Natural killer cell treated with Interleukin-12 subunit alpha and Interleukin-12 subunit beta and Interleukin-15 and Interleukin-18, amount 100 ng/mL, for 72 hours (primary cell): Measurements from ENCODE around the gene BTNL2. TPM values are rescaled to one million over a fixed set of nuclear protein-coding genes. Genes with fewer than 3 reads are reported as not detected.
"Not testable (repeated sequence)": the region's sequence is repeated elsewhere in the genome, so short reads cannot be mapped to it uniquely, and the experiment has no call there.

Experiments
- ATAC-seq, 2 donors: fragments of 150-1000 bp; cut with Tn5 transposase in 1 of 2; sonication (Bioruptor Pico), chemical (Tn5 transposase) in 1 of 2; 2 replicates each; pipeline ENCODE4 v1.10.0; 2021
- DNase-seq: peaks from one replicate; pipeline ENCODE4 v3.0.0; 2022; ENCODE audit warnings: low spot score
- H3K27ac Mint-ChIP-seq, 2 donors: 1 replicate in 1 of 2; 2 replicates in 1 of 2; pipeline ENCODE4 v1.8.0; 2022; ENCODE audit warnings: mixed read lengths in 2 of 2, mild to moderate bottlenecking in 1 of 2, moderate library complexity in 1 of 2
- H3K27me3 Mint-ChIP-seq, 2 donors: 1 replicate in 1 of 2; 2 replicates in 1 of 2; pipeline ENCODE4 v1.8.0; 2022; ENCODE audit warnings: mixed read lengths in 2 of 2
- H3K36me3 Mint-ChIP-seq: one replicate; pipeline ENCODE4 v1.8.0; 2022; ENCODE audit warnings: mixed read lengths
- H3K4me1 Mint-ChIP-seq, 2 donors: 1 replicate in 1 of 2; 2 replicates in 1 of 2; pipeline ENCODE4 v1.8.0; 2022; ENCODE audit warnings: low read depth in 2 of 2, mixed read lengths in 2 of 2, mild to moderate bottlenecking in 1 of 2
- H3K4me3 Mint-ChIP-seq: one replicate; pipeline ENCODE4 v1.8.0; 2022; ENCODE audit warnings: mixed read lengths
- H3K9me3 Mint-ChIP-seq: 2 replicates; pipeline ENCODE4 v1.8.0; 2022; ENCODE audit warnings: mixed read lengths
- total RNA-seq, 2 donors: library from RNA; stranded (reverse); gene quantifications; one replicate each; pipeline ENCODE4 v1.2.3, GENCODE V29; 2022

The BTNL2 gene, protein sequence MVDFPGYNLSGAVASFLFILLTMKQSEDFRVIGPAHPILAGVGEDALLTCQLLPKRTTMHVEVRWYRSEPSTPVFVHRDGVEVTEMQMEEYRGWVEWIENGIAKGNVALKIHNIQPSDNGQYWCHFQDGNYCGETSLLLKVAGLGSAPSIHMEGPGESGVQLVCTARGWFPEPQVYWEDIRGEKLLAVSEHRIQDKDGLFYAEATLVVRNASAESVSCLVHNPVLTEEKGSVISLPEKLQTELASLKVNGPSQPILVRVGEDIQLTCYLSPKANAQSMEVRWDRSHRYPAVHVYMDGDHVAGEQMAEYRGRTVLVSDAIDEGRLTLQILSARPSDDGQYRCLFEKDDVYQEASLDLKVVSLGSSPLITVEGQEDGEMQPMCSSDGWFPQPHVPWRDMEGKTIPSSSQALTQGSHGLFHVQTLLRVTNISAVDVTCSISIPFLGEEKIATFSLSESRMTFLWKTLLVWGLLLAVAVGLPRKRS
- not detected for total RNA-seq

DNA sequence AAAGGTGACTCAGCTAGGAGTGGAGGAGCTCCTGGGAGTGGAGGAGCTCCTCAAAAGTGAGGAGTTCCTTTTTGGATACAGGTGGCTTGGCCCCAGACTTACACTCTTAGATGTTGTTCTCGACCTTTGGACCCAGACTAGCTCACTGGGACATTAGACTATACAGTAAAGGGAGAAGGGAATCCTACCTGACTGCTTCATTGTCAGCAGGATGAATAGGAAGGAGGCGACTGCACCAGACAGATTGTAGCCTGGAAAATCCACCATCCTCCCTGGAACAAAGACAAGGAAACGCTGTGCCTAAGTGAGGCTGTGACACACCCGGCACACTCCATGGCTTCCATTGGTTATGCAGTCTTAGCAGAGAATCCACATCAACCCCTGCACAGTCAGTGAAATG is at the start of gene BTNL2:
TSS of gene BTNL2 (minus strand) at position 325 of the 400 bp plus-strand sequence. CDS start at position 267, 58 bp downstream.
- Mint-ChIP-seq H3K4me3 (no peak within 1 kb of the TSS), H3K4me1 (no peaks in the 10 kb centered on the region), H3K27ac (no peak within 1 kb of the TSS), H3K36me3 (no peaks in the 10 kb centered on the region), H3K9me3 (no peaks in the 10 kb centered on the region), H3K27me3 (peaks cover 32 to 40% of the 10 kb centered on the region in 2 donors)
- DNase-seq: no peak
- ATAC-seq: no peak

DNA sequence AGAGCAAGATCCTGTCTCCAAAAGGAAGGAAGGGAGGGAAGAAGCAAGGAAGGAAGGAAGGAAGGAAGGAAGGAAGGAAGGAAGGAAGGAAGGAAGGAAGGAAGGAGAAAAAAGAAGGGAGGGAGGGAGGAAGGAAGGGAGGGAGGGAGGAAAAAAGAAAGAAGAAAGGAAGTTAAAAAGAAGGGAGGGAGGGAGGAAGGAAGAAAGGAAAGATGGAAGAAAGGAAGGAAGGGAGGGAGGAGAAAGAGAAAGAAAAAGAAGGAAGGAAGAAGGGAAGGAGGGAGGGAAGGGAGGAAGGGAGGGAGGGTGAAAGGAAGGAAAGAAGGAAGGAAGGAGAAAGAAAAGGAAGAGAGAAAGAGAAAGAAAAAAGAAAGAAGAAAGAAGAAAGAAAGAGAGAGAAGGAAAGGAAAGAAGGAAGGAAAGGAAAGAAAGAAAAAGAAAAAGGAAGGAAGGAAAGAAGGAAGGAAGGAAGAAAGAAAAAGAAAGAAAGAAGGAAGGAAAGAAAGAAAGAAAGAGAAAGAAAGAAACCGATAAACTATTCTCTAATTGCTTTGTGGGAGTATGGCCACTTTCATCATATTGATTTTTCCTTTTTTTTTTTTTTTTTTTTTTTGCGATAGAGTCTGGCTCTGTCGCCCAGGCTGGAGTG is 42.2 kb upstream of the BTNL2 start:
- Mint-ChIP-seq H3K4me3 (no peak overlapping the region), H3K27ac (no peak overlapping the region), H3K36me3 (no peaks in the 10 kb centered on the region), H3K4me1 (no peaks in the 10 kb centered on the region), H3K27me3 (peaks cover 30 to 31% of the 10 kb centered on the region in 2 donors), H3K9me3 (no peaks in the 10 kb centered on the region)
- DNase-seq (no peak), ATAC-seq (no peak)

GRCh38 chr6:32447932-32448331 is 41.0 kb upstream of the BTNL2 start:
- Mint-ChIP-seq H3K27me3 (peaks cover 30 to 31% of the 10 kb centered on the region in 2 donors), H3K27ac (no peak overlapping the region), H3K4me3 (no peak overlapping the region), H3K4me1 (peaks cover 0 to 5% of the 10 kb centered on the region in 2 donors), H3K36me3 (peaks cover 7% of the 10 kb centered on the region), H3K9me3 (no peaks in the 10 kb centered on the region)
- DNase-seq (no peak), ATAC-seq (no peak)

GRCh38 chr6:32445321-32445854 is 38.4 kb upstream of the BTNL2 start:
- no peak for ATAC-seq

DNA sequence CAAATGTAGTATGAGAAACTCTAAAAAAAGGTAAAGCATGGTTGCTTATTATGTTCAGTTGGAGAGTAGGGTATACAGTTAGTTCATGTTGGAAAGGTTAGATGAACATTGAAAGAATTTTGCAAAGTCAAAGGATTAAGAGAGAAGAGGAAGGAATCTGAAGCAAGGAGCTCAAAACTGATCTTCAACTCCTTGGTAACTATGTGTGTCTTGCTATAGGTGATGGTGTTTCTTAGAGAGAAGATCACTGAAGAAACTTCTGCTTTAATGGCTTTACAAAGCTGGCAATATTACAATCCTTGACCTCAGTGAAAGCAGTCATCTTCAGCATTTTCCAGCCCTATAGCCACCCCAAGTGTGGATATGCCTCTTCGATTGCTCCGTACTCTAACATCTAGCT is 37.5 kb upstream of the BTNL2 start:
- H3K36me3 Mint-ChIP-seq: peaks cover 15% of the 10 kb centered on the region

More at GRCh38 chr6:32445321-32445854, 38.4 kb upstream of the BTNL2 start:
- Mint-ChIP-seq H3K27me3 (peaks cover 8 to 17% of the 10 kb centered on the region in 2 donors), H3K27ac (no peak overlapping the region), H3K4me1 (peaks cover 0 to 13% of the 10 kb centered on the region in 2 donors), H3K4me3 (no peak overlapping the region), H3K9me3 (no peaks in the 10 kb centered on the region), H3K36me3 (peaks cover 15% of the 10 kb centered on the region)
- DNase-seq: no peak

DNA sequence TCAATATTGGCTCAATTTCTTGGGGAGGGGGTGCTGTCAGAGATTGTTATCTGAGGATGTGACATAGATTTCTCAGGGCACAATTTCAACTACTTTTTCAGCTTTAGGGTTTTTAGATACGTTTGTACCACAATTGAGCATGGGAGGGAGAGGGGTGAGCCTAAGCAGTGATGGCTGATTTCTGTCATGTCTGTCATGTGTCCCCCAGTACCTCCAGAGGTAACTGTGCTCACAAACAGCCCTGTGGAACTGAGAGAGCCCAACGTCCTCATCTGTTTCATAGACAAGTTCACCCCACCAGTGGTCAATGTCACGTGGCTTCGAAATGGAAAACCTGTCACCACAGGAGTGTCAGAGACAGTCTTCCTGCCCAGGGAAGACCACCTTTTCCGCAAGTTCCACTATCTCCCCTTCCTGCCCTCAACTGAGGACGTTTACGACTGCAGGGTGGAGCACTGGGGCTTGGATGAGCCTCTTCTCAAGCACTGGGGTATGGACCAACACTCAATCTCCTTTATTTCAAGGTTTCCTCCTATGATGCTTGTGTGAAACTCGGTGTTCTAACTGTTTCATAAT is 36.1 kb upstream of the BTNL2 start:
- Mint-ChIP-seq H3K4me1 (peaks cover 10 to 25% of the 10 kb centered on the region in 2 donors), H3K27me3 (peaks cover 0 to 16% of the 10 kb centered on the region in 2 donors), H3K4me3 (no peak overlapping the region), H3K36me3 (peaks cover 20% of the 10 kb centered on the region), H3K9me3 (no peaks in the 10 kb centered on the region), H3K27ac (no peak overlapping the region)
- no peak for DNase-seq
- no peak for ATAC-seq

More for the DNA sequence above, 37.5 kb upstream of the BTNL2 start:
- no peak for ATAC-seq
- H3K27ac Mint-ChIP-seq: no peak overlapping the region
- DNase-seq: no peak
- H3K4me1 Mint-ChIP-seq: peaks cover 6 to 20% of the 10 kb centered on the region in 2 donors
- H3K4me3 Mint-ChIP-seq: no peak overlapping the region
- no peaks in the 10 kb centered on the region for H3K9me3 Mint-ChIP-seq
- peaks cover 0 to 15% of the 10 kb centered on the region in 2 donors for H3K27me3 Mint-ChIP-seq

- Mint-ChIP-seq H3K36me3 (peaks cover 20% of the 10 kb centered on the region), H3K9me3 (no peaks in the 10 kb centered on the region), H3K4me1 (peaks cover 10 to 31% of the 10 kb centered on the region in 2 donors), H3K4me3 (peak overlapping the region; percentile 91), H3K27ac (no peak overlapping the region), H3K27me3 (peaks cover 0 to 15% of the 10 kb centered on the region in 2 donors)
- no peak for ATAC-seq
- no peak for DNase-seq
Observed at GRCh38 chr6:32442243-32442667, 35.3 kb upstream of the BTNL2 start.

- H3K27me3 Mint-ChIP-seq: peaks cover 0 to 9% of the 10 kb centered on the region in 2 donors
- peak; percentile 82 to 91 for ATAC-seq
- H3K4me1 Mint-ChIP-seq: peaks cover 10 to 33% of the 10 kb centered on the region in 2 donors
Observed at GRCh38 chr6:32439602-32440214, 32.7 kb upstream of the BTNL2 start, which contains the start of gene HLA-DRA. TSS of gene HLA-DRA (plus strand) at chr6:32439887. CDS start at chr6:32439951, 64 bp downstream.

DNA sequence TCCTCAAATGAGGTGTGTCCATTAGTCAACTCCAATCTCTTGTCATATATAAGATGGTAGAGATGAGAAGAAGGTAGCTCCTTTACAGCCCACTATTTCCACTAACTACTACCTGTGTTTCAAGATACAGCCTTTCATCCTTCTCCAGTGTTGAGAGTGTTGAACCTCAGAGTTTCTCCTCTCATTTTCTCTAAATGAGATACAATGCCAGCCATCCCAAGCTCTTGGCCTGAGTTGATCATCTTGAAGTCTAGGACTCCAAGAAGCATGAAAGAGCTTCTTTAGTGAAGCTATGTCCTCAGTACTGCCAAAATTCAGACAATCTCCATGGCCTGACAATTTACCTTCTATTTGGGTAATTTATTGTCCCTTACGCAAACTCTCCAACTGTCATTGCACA is 32.2 kb upstream of the BTNL2 start:
- peaks cover 0 to 9% of the 10 kb centered on the region in 2 donors for H3K27me3 Mint-ChIP-seq
- H3K4me3 Mint-ChIP-seq: peak overlapping the region; percentile 91
- no peaks in the 10 kb centered on the region for H3K9me3 Mint-ChIP-seq
- H3K4me1 Mint-ChIP-seq: peaks cover 10 to 33% of the 10 kb centered on the region in 2 donors
- ATAC-seq (no peak), DNase-seq (no peak)
- H3K36me3 Mint-ChIP-seq: peaks cover 20% of the 10 kb centered on the region
- H3K27ac Mint-ChIP-seq: peak overlapping the region in 1 of 2 donors; percentile 73

More at GRCh38 chr6:32439602-32440214, 32.7 kb upstream of the BTNL2 start, which contains the start of gene HLA-DRA:
- H3K36me3 Mint-ChIP-seq: peaks cover 20% of the 10 kb centered on the region
- peak within 1 kb of the TSS in 1 of 2 donors; percentile 73 for H3K27ac Mint-ChIP-seq
- H3K4me3 Mint-ChIP-seq: peak within 1 kb of the TSS; percentile 91
- no peak for DNase-seq
- H3K9me3 Mint-ChIP-seq: no peaks in the 10 kb centered on the region

DNA sequence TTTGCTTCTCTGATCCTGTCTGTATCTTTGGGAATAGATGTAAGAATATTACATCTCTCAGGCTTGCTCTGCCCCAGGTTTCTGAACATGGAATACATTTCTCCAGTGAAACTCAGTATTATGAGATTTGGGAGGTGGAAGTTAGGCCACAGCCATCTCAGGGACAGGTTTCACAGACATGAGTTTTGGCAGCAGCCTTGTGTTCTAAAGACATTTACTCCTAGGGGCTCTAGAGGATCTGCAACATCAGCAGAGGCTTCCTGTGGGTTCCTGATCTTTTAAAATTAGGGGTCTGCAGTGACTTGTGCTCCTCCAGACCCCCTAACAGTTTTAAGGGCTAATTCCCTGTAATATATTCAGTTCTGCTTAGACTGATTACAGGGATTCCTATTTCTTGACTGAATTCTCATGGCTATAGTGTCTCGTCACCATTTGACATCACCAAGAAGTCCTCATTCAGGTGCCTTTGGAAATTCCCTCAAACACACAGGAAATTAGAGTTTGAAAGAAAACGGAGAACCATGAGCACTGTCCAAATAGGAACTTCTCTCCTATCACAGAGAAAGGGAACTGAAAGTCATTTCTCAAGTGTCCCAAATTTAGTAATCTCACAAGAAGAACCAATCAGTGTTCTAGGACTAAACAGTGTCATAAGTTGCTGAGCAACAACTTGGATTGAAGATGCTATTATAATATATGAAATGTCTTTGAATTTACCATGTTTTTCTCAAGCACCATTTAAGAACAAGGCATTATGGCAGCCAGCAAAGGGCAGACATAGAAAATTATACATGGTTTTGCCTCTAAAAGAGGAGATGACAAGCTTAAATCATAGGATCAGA is 30.2 kb upstream of the BTNL2 start:
- DNase-seq: no peak

DNA sequence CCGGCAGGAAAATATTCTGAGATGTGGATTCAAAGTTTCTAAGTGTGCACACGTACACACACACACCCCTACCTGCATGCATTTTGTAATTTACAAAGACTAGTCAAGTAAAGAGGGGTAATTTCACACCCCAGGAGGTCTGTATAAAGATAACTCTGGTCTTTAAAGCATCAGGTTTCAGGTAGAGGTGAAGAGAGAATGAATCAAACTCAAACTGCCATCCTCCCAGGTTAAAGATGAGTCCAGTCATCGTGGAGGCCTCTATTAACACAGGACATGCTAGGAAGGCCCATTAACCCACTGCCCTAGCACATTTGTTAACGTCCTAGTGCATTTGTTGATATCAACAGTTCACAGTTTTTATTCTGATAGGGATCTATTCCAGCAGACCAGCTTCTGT is 29.2 kb upstream of the BTNL2 start:
- Mint-ChIP-seq H3K36me3 (peaks cover 5% of the 10 kb centered on the region), H3K4me3 (no peak overlapping the region), H3K27ac (no peak overlapping the region), H3K9me3 (no peaks in the 10 kb centered on the region), H3K4me1 (peaks cover 10 to 20% of the 10 kb centered on the region in 2 donors), H3K27me3 (peaks cover 0 to 13% of the 10 kb centered on the region in 2 donors)
- DNase-seq (no peak), ATAC-seq (no peak)

More for the DNA sequence above, 30.2 kb upstream of the BTNL2 start:
- Mint-ChIP-seq H3K36me3 (peaks cover 9% of the 10 kb centered on the region), H3K9me3 (no peaks in the 10 kb centered on the region), H3K4me3 (no peak overlapping the region), H3K27ac (peak overlapping the region in 1 of 2 donors; percentile 73), H3K4me1 (peaks cover 10 to 25% of the 10 kb centered on the region in 2 donors), H3K27me3 (peaks cover 0 to 13% of the 10 kb centered on the region in 2 donors)
- peak; percentile 66 for ATAC-seq

DNA sequence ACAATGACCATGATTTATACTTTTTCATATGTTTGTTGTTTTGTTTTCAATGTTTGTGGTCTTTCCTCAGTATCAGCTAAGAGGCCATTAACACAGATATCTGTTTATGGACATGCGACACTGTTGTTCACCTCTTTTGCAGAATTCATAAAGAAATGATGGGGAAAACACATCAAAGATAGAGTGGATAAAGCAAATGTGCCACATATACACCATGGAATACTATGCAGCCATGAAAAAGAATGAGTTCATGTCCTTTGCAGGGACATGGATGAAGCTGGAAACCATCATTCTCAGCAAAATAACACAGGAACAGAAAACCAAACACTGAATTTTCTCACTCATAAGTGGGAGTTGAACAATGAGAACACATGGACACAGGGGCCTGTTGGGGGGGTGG is 27.0 kb upstream of the BTNL2 start:
- H3K27me3 Mint-ChIP-seq: not testable (repeated sequence)

More for the DNA sequence above, 27.0 kb upstream of the BTNL2 start:
- not testable (repeated sequence) for H3K4me1 Mint-ChIP-seq, DNase-seq, H3K9me3 Mint-ChIP-seq, H3K27ac Mint-ChIP-seq, H3K4me3 Mint-ChIP-seq, H3K36me3 Mint-ChIP-seq, ATAC-seq
